Psoas muscle (tissue), 8 donors: ENCODE results near the gene CHD5. TPM values are rescaled to one million over a fixed set of nuclear protein-coding genes. Genes with fewer than 3 reads are reported as not detected.
A peak's percentile ranks its signal among the peaks of the same experiment; 100 is the strongest.

ENCODE experiments used
- ATAC-seq, 4 donors: fragments of 200-7000 bp; cut with Tn5 transposase; one replicate each; pipeline ENCODE4 v1.9.1; 2020; ENCODE audit warnings: moderate library complexity in 3 of 4, mild to moderate bottlenecking in 2 of 4
- DNase-seq, 2 donors: peaks; one replicate each; pipeline ENCODE4 v3.0.0-alpha.2; 2020
- H3K27ac ChIP-seq: fragments of 200-600 bp; one replicate; pipeline ENCODE4 v1.8.0; 2022
- H3K27me3 ChIP-seq, 3 donors: fragments of 200-600 bp in 1 of 3; one replicate each; pipeline versions ENCODE4 v1.6.1 to v1.8.0; 2013 to 2022; ENCODE audit warnings: low read length in 2 of 3, mild to moderate bottlenecking in 2 of 3, moderate library complexity in 1 of 3; ENCODE audit not compliant: insufficient read depth in 3 of 3
- H3K36me3 ChIP-seq, 2 donors: fragments of 200-600 bp in 1 of 2; one replicate each; pipeline versions ENCODE4 v1.6.1 to v1.8.0; 2013 to 2022; ENCODE audit warnings: low read depth in 1 of 2, mild to moderate bottlenecking in 1 of 2, moderate library complexity in 1 of 2; ENCODE audit not compliant: insufficient read depth in 1 of 2
- H3K4me1 ChIP-seq: fragments of 200-600 bp; one replicate; pipeline ENCODE4 v1.8.0; 2022
- H3K4me3 ChIP-seq: fragments of 200-600 bp; one replicate; pipeline ENCODE4 v1.8.0; 2022; ENCODE audit warnings: mild to moderate bottlenecking
- H3K9me3 ChIP-seq: fragments of 200-600 bp; one replicate; pipeline ENCODE4 v1.8.0; 2022
- WGBS, 3 donors: extraction: QIAGEN DNeasy Blood & Tissue Kit; methylation state at CpG; one replicate each; pipeline versions ENCODE4 v1.1.6 to v1.1.7; 2013; 5-methylcytosine and 5-hydroxymethylcytosine counted together
- intact Hi-C, 2 donors: fragments of 100-400 bp; cut with DNase I; formaldehyde crosslinking; loops; one replicate each; pipeline versions ENCODE4 v1.11.0 to v1.14.2; 2022
- polyA plus RNA-seq, 3 donors: library from polyadenylated mRNA; stranded (reverse); fragments of 200-250 nt; gene quantifications; one replicate each; pipeline ENCODE4 v1.2.3, GENCODE V29; 2013
- total RNA-seq, 4 donors: library from RNA; stranded (reverse); fragmentation: NEBNext Ultra II Directional in 2 of 4; extraction: Animal tissue kit (Norgen Biotek cat#: 25700) in 2 of 4; gene quantifications; one replicate each; pipeline versions ENCODE4 v1.2.1 to v1.2.4, GENCODE V29; 2021 to 2023
- TF ChIP-seq, protein P1 (sequence below): fragments of 200-600 bp; IDR thresholded peaks from one replicate; pipeline ENCODE4 v1.8.0; 2022; ENCODE audit warnings: antibody characterized with exemption
- donor health status: healthy with polysubstance abuse.
- donor health status: DM: no; HTN: no; CAD: no; lungs with moderate emphysema.
- donor health status: Bipolar disorder and iron deficiency.
- donor health status: healthy.
- donor health status: DM: yes; HTN: yes; CAD: no.
- donor health status: DM: no; HTN: no; CAD: no.
- donor health status: DM: no; HTN: no; CAD: no.
- donor health status: DM: yes; HTN: yes; CAD: no.

The CHD5 gene
- total and polyA plus RNA-seq, 7 donors, result 0.03 to 0.38 (median 0.24) TPM; not detected in 2

DNA sequence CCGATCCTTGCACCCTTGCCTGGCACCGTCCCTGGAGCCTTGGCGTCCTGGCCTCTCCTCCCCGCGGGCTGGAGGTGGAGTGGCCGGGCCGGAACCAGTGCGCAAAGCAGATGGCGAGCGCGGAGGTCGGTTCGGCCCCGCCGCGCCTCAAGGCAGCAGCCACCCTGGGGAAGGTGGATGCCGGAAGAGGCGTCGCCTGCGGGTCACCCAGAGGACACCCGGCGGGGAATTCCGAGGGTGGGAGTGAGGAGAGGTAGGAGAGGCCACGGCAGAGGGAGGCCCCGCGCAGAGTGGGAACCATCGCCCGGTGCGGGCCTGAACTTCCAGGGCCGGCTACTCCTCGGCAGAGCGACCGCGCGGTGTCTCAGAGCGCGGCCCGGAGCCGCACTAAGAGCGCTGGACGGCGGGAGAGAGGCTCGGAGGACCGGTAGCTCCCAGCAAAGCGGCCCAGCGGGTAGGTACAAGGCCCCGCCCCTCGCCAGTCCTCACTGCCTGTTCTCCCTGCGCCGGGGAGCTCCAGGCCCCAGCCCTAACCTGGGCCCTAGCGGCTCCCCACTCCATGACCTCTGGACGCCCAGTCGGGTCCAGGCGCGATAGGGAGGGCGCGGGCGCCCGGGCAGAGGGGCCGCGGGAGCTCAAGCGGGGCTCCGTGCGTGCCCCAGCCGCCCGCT lies 25.9 kb upstream of the CHD5 start, which contains the start of gene RNF207:
RNF207 (plus strand) TSS at position 271 of the 671 bp plus-strand sequence. CDS start 417 bp downstream, outside the sequence.
- DNase-seq, result peak; percentile 55 to 76
- peak; percentile 70 to 76 (median 70) for ATAC-seq
- 2 to 3% (median 2%) methylated on average over 52 to 66 of the region's 66 CpGs for WGBS, 3 donors
- H3K9me3 ChIP-seq, result no peaks in the 10 kb centered on the region
- H3K4me1 ChIP-seq, result peaks cover 19% of the 10 kb centered on the region
- peak within 1 kb of the TSS; percentile 69 for H3K27ac ChIP-seq
- no peaks in the 10 kb centered on the region for H3K36me3 ChIP-seq
- intact Hi-C loops, result loop anchor here in 1 of 2 donors (5.0 kb wide), 1 partner anchor 36 kb away; the partner anchor contains the start of gene HES3
- TF ChIP-seq, protein P1, sequence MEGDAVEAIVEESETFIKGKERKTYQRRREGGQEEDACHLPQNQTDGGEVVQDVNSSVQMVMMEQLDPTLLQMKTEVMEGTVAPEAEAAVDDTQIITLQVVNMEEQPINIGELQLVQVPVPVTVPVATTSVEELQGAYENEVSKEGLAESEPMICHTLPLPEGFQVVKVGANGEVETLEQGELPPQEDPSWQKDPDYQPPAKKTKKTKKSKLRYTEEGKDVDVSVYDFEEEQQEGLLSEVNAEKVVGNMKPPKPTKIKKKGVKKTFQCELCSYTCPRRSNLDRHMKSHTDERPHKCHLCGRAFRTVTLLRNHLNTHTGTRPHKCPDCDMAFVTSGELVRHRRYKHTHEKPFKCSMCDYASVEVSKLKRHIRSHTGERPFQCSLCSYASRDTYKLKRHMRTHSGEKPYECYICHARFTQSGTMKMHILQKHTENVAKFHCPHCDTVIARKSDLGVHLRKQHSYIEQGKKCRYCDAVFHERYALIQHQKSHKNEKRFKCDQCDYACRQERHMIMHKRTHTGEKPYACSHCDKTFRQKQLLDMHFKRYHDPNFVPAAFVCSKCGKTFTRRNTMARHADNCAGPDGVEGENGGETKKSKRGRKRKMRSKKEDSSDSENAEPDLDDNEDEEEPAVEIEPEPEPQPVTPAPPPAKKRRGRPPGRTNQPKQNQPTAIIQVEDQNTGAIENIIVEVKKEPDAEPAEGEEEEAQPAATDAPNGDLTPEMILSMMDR, result no peak
- peak within 1 kb of the TSS; percentile 76 for H3K4me3 ChIP-seq
- H3K27me3 ChIP-seq, result no peaks in the 10 kb centered on the region

DNA sequence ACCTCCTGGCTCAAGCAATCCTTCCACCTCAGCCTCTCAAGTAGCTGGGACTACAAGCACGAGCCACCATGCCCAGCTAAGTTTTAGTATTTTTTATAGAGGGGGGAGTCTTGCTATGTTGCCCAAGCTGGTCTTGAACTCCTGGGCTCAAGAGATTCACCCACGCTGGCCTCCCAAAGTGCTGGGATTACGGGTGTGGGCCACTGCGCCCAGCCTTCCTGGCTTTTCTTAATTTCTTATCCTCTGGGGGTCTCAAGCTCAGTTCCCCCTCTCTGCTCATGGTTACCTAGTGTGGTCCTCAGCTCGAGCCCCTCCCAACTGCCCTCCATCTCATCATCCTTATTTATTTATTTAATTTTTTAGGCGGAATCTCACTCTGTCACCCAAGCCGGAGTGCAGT lies 22.1 kb upstream of the CHD5 start:
- intact Hi-C loops, result no loop called here
- WGBS, 3 donors, result 88 to 91% (median 89%) methylated on average over 7 of the region's 7 CpGs

DNA sequence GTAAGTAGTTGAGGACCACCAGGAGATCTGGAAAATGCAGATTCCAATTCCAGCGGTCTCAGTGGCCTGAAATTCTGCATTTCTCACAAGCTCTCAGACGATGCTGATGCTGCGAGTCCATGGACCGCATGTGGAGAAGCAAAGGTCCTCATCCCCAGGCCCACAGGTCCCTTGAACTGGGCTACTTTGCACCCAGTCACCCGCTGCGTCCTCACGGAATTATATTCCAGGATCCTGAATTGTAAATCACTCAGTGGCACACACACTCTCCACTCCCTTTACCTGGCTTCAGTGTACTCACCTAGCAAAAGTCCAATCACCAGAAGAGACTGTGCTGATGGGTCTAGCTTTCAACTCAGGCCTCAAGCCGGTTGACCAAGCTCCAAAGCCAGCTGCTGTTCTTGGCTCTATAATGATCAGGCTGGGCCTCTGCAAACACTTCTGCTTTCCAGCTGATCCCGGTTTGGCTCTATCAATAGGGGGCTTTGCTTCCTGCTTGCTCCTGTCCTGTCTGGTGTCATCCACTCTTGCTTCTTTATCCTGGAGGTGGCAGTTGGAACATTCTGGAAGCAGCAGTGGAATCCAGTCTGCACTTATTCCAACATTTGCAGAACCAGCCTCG lies 20.2 kb upstream of the CHD5 start:
- intact Hi-C loops, result no loop called here
- Histone ChIP-seq H3K27ac (peak overlapping the region; percentile 79), H3K27me3 (no peaks in the 10 kb centered on the region), H3K4me1 (peaks cover 11% of the 10 kb centered on the region), H3K9me3 (no peaks in the 10 kb centered on the region), H3K4me3 (peak overlapping the region; percentile 83), H3K36me3 (peaks cover 6 to 24% of the 10 kb centered on the region in 2 donors)
- ATAC-seq (no peak), DNase-seq (no peak)
- 47 to 54% (median 47%) methylated on average over 10 of the region's 10 CpGs for WGBS, 3 donors
- TF ChIP-seq, protein P1, result no peak

More for the DNA sequence above, 22.1 kb upstream of the CHD5 start:
- TF ChIP-seq, protein P1, result no peak
- Histone ChIP-seq H3K9me3 (no peaks in the 10 kb centered on the region), H3K27me3 (no peaks in the 10 kb centered on the region), H3K36me3 (peaks cover 0 to 5% of the 10 kb centered on the region in 2 donors), H3K27ac (no peak overlapping the region), H3K4me3 (no peak overlapping the region), H3K4me1 (peaks cover 22% of the 10 kb centered on the region)
- ATAC-seq, result no peak
- no peak for DNase-seq

DNA sequence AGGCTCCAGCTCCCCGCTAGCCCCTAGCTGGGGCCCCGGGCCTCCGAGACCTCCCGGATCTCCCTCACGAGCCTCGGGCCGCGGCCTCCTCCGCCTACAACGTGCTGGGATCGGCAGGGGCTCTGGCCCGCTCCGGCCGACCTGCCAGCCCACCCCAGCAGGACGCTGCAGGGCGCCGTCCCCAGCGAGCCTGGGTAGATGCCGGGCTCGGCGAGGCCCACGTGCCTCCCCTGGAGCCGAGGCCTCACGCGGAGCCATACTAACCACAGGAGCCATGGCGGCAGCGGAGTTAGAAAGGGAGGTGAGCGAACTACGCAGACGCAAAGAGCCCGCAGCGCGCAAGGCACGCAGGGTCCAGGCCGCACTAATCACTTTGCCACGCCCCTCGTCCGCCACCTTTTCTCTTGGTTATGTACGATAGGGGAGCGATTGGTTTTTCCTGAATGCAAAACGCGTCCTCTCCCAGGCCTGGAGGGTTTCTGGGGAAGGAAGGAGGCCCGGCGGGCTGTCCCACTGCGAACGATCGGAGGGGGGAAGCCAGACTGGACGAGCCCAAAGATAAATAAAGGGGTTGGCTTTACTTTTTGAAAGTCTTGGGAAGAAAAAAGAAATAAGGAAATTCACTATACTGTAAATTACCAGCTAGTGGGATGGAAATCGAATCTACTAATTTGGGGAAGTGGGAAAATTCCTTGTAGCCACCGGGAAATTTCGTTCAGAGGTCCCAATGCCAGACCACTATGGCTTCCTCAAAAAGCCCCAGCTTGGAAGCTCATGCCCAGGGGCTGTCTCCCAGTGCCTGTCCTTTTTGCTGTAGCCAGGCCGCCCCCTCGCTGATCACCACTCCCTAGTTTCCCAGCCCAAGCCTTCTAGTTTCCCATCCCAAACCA lies 19.4 kb upstream of the CHD5 start, which contains the start of gene RPL22:
RPL22 (minus strand) TSS at position 298 of the 890 bp plus-strand sequence; CDS start at position 276, 22 bp downstream.
- H3K4me3 ChIP-seq, result peak within 1 kb of the TSS; percentile 83
- H3K27ac ChIP-seq, result peak within 1 kb of the TSS; percentile 79
- 1% methylated on average over 49 to 53 of the region's 53 CpGs for WGBS, 3 donors
- peaks cover 6 to 32% of the 10 kb centered on the region in 2 donors for H3K36me3 ChIP-seq
- DNase-seq, result peak; percentile 98 to 99
- H3K9me3 ChIP-seq, result no peaks in the 10 kb centered on the region
- peak; percentile 98 to 99 (median 98) for ATAC-seq
- H3K27me3 ChIP-seq, result no peaks in the 10 kb centered on the region
- intact Hi-C loops, result no loop called here
- TF ChIP-seq, protein P1, result no peak
- H3K4me1 ChIP-seq, result peaks cover 11% of the 10 kb centered on the region
